K562 (cell line): ENCODE measurements around the gene GTPBP1. TPM values are rescaled to one million over a fixed set of nuclear protein-coding genes. Genes with fewer than 3 reads are reported as not detected.

Experiments used
- ATAC-seq: fragments of 200-7000 bp; cut with Tn5 transposase; 3 replicates; pipeline ENCODE4 v1.9.1; 2020; ENCODE audit warnings: moderate library complexity
- BruUV-seq: library from RNA; stranded (reverse); fragments of 400-500 nt; replicated peaks from 2 replicates; lab custom pipeline; 2021; lab: Mats Ljungman, UMichigan
- CTCF ChIA-PET: fragments of 300-600 bp; formaldehyde crosslinking; extraction: SDS; loops from one replicate; lab custom pipeline; 2021; ENCODE audit warnings: low intra/inter-chr PET ratio; lab: Yijun Ruan, JAX
- POLR2A ChIA-PET: fragments of 300-600, 350-650 bp; sonication (Branson Sonifier 250); formaldehyde crosslinking; extraction: SDS; loops from one replicate; lab custom pipeline; 2021; ENCODE audit warnings: antibody characterized with exemption, inconsistent platforms; lab: Yijun Ruan, JAX
- DNase-seq, 4 experiments: peaks; one replicate each; pipeline versions ENCODE4 v3.0.0 to v3.0.0-alpha.2; 2011 to 2018; ENCODE audit warnings: low spot score in 3 of 4, mixed read lengths in 3 of 4; ENCODE audit errors: extremely low read depth in 1 of 4
- FAIRE-seq: peaks from 2 replicates; lab custom pipeline; 2011; peaks lifted over from hg19 to GRCh38; lab: Jason Lieb, UNC
- H2AFZ ChIP-seq: 2 replicates; pipeline ENCODE4 v1.6.0; 2011; ENCODE audit warnings: low read depth, low read length, control low read depth, inconsistent platforms
- H3K27ac ChIP-seq: fragments of 200-600 bp; 3 replicates; pipeline ENCODE4 v1.8.0; 2011; ENCODE audit warnings: low read depth, mild to moderate bottlenecking, control low read depth, inconsistent platforms, low read length, moderate library complexity, mixed read lengths; ENCODE audit errors: extremely low read depth
- H3K27me3 ChIP-seq, 2 experiments: fragments of 300-600 bp in 1 of 2; 2 replicates in 1 of 2; 3 replicates in 1 of 2; pipeline versions ENCODE4 v1.6.0 to v1.8.0; 2011; ENCODE audit warnings: inconsistent platforms in 2 of 2, low read length in 2 of 2, mild to moderate bottlenecking in 1 of 2, mixed read lengths in 1 of 2, moderate library complexity in 1 of 2; ENCODE audit not compliant: control insufficient read depth in 2 of 2, insufficient read depth in 2 of 2
- H3K36me3 ChIP-seq: fragments of 300-600 bp; 3 replicates; pipeline ENCODE4 v1.8.0; 2011; ENCODE audit warnings: mild to moderate bottlenecking, low read length, inconsistent platforms; ENCODE audit not compliant: control insufficient read depth, insufficient read depth
- H3K4me1 ChIP-seq, 2 experiments: fragments of 200-600 bp in 1 of 2; replicated peaks in 1 of 2; 2 replicates in 1 of 2; 3 replicates in 1 of 2; pipeline versions ENCODE4 v1.5.1 to v1.8.0; 2011; ENCODE audit warnings: inconsistent platforms in 2 of 2, low read length in 2 of 2, mild to moderate bottlenecking in 1 of 2, mixed read lengths in 1 of 2, moderate library complexity in 1 of 2; ENCODE audit not compliant: control insufficient read depth in 2 of 2, insufficient read depth in 2 of 2
- H3K4me2 ChIP-seq: 2 replicates; pipeline ENCODE4 v1.6.1; 2011; ENCODE audit warnings: low read length, control low read depth, inconsistent platforms, mixed read lengths; ENCODE audit not compliant: insufficient read depth
- H3K4me3 ChIP-seq: fragments of 200-600 bp; sonication (generic), shearing (Covaris generic); 2 replicates; pipeline ENCODE4 v1.5.1; 2016; ENCODE audit warnings: control low read depth, inconsistent platforms
- H3K79me2 ChIP-seq: fragments of 200-600 bp; 3 replicates; pipeline ENCODE4 v1.8.0; 2011; ENCODE audit warnings: low read length, inconsistent platforms; ENCODE audit not compliant: control insufficient read depth, insufficient read depth
- H3K9ac ChIP-seq, 2 experiments: 2 replicates each; pipeline versions ENCODE4 v1.6.0 to v1.6.1; 2011; ENCODE audit warnings: low read depth in 2 of 2, low read length in 2 of 2, control low read depth in 1 of 2, inconsistent platforms in 1 of 2, mild to moderate bottlenecking in 1 of 2, mixed read lengths in 1 of 2; ENCODE audit not compliant: insufficient read depth in 1 of 2
- H3K9me1 ChIP-seq: one replicate; pipeline ENCODE4 v1.6.0; 2011; ENCODE audit warnings: inconsistent platforms, mild to moderate bottlenecking, low read length, moderate library complexity; ENCODE audit not compliant: control insufficient read depth, insufficient read depth
- H3K9me3 ChIP-seq: replicated peaks from 2 replicates; pipeline ENCODE4 v1.5.1; 2011; ENCODE audit warnings: low read depth, low read length, inconsistent platforms; ENCODE audit not compliant: control insufficient read depth, insufficient read depth
- H4K20me1 ChIP-seq: replicated peaks from 2 replicates; pipeline ENCODE4 v1.6.1; 2011; ENCODE audit warnings: low read length, inconsistent platforms, mixed read lengths; ENCODE audit not compliant: control insufficient read depth, insufficient read depth
- POLR2A ChIP-seq: fragments of 450-650 bp; conservative IDR thresholded peaks from 2 replicates; pipeline ENCODE4 v1.6.1; 2016
- POLR2G ChIP-seq: fragments of 200-400 bp; formaldehyde crosslinking; IDR thresholded peaks from 2 replicates; pipeline ENCODE4 v1.6.1; 2017; ENCODE audit warnings: low read depth, mild to moderate bottlenecking, antibody characterized with exemption, low read length, moderate library complexity
- WGBS: fragments of 100-300 bp; shearing (Covaris generic); methylation state at CpG from one replicate; pipeline ENCODE4 v1.1.6; 2016; ENCODE audit warnings: low coverage, mixed read lengths; ENCODE audit not compliant: insufficient coverage; ENCODE audit errors: missing lambda C conversion rate; 5-methylcytosine and 5-hydroxymethylcytosine counted together
- in situ Hi-C: fragments of 300-500 bp; cut with MboI; formaldehyde crosslinking; loops from 4 replicates; pipeline ENCODE4 v1.15.0; 2018; ENCODE audit warnings: inconsistent platforms, mixed read lengths
- intact Hi-C: fragments of 100-400 bp; cut with micrococcal nuclease; formaldehyde crosslinking; loops from 2 replicates; pipeline ENCODE4 v1.14.2; 2022
- polyA plus RNA-seq, 8 experiments: library from polyadenylated mRNA; depleted of rRNA in 4 of 8; stranded (reverse) in 5 of 8; unstranded in 3 of 8; fragments of >200 nt; fragmentation: Nextera tagmentation in 2 of 8; fragmentation: Illumina TruSeq in 1 of 8; extraction: Ambion mirVana in 2 of 8; extraction: Trizol in 1 of 8; gene quantifications; 2 replicates each; pipeline versions ENCODE4 v1.2.1 to v1.2.3, GENCODE V29; 2011 to 2014; ENCODE audit warnings: inconsistent platforms in 1 of 8, missing spikeins in 1 of 8
- total RNA-seq, 7 experiments: library from RNA; depleted of rRNA in 6 of 7; stranded (reverse); fragments of >200 nt in 6 of 7; fragmentation: Illumina TruSeq in 2 of 7; extraction: Trizol in 2 of 7; gene quantifications; 2 replicates each; pipeline versions ENCODE4 v1.2.1 to v1.2.3, GENCODE V29; 2011 to 2021; ENCODE audit warnings: low replicate concordance in 1 of 7
- TF ChIP-seq, protein P1 (sequence below): sonication (generic); formaldehyde crosslinking; IDR thresholded peaks from 2 replicates; pipeline ENCODE4 v1.8.1; 2023; ENCODE audit warnings: mild to moderate bottlenecking, missing genetic modification reagents
- TF ChIP-seq, protein P2 (sequence below): fragments of 250-450 bp; sonication (Bioruptor Pico); IDR thresholded peaks from 2 replicates; pipeline ENCODE4 v1.8.0; 2022; ENCODE audit warnings: inconsistent platforms, mild to moderate bottlenecking, moderate library complexity, borderline replicate concordance

GTPBP1 gene
- total and polyA plus RNA-seq, 9 of the 15 experiments (the other 6 are each of a cell fraction or from before 2014, with no cell fraction given): 0.83 to 53.2 (median 23.3) TPM

DNA sequence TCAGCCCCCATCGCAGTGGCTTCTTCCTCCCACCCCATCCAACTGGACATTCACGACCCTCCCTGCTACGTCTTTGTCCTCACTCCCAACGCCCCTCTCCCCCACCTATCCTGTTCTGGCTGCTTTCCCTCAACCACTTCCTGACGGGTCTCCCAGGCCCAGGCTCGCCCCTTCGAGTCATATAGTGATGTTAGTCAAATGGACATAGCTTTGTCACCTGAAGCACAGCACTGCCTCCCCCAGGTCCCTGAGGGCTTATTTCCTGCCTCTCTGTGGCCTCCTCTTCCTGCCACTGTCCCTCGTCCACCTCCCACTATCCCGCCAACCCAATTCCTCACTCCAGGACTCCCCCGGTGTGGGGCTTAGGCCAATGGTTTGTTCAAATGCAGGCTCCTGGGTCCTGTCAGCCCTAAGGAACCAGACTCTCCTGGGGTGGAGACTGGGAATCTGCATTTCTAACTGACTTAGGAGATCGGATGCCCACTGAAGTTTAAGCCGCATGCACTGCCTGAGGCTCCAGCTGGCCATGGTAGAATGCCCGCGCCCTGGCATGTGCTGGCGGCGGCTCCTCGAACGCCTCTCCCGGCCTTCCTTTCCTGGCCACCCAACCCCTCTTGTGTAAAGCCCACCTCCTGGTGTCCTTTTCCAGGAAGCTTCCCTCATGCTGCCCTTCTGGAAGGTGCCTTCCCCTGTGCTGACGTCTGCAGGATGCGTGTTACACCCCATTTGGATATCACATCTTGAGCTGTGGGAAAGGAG lies 31.7 kb downstream of the GTPBP1 start (continued):
- TF ChIP-seq, protein P1, sequence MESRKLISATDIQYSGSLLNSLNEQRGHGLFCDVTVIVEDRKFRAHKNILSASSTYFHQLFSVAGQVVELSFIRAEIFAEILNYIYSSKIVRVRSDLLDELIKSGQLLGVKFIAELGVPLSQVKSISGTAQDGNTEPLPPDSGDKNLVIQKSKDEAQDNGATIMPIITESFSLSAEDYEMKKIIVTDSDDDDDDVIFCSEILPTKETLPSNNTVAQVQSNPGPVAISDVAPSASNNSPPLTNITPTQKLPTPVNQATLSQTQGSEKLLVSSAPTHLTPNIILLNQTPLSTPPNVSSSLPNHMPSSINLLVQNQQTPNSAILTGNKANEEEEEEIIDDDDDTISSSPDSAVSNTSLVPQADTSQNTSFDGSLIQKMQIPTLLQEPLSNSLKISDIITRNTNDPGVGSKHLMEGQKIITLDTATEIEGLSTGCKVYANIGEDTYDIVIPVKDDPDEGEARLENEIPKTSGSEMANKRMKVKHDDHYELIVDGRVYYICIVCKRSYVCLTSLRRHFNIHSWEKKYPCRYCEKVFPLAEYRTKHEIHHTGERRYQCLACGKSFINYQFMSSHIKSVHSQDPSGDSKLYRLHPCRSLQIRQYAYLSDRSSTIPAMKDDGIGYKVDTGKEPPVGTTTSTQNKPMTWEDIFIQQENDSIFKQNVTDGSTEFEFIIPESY (CRISPR knock-in tag): peak; percentile 37; the same call in 1 of the 2 replicates

DNA sequence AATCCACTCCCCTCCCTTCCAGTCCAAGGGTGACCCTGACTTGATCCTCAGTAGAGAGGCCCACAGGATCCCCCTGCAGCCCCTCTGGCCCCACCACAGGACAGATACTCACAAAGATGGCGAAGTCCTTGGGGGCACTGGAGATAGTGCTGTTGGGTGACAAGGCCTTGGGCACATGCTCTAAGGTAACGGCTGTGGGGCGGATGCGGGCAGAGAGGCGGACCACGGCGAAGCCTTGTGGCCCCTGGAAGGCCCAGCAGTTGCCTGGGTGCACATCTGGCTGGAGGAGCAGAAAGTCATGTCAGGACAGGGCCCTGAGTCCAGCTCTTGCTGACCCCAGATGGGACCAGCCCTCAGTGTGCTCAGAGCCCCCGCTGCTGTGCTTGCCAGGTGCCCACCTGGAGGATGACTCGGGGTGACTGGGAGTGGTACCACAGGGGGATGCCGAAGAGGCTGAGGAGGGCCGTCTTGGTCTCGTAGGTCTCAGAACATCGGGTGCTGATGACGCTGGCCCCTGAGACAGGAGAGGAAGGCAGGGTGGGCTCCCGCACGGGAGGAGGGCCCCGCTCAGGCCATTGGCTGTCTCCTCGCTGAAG lies 32.8 kb downstream of the GTPBP1 start:
- Histone ChIP-seq H3K36me3 (peaks cover 93% of the 10 kb centered on the region), H3K79me2 (no peaks in the 10 kb centered on the region), H2AFZ (no peak overlapping the region), H3K9me1 (no peaks in the 10 kb centered on the region), H3K9ac (no peak overlapping the region), H3K4me3 (no peak overlapping the region), H4K20me1 (no peaks in the 10 kb centered on the region; the same call in 1 of the 2 replicates), H3K4me2 (no peak overlapping the region), H3K27me3 (no peaks in the 10 kb centered on the region), H3K9me3 (no peaks in the 10 kb centered on the region), H3K4me1 (peaks cover 0 to 4% of the 10 kb centered on the region in 2 experiments; a peak in 1 of 5 replicates), H3K27ac (no peak overlapping the region)
- BruUV-seq: no TSS peak
- ChIA-PET POLR2A (interaction anchor here (0.6 to 1.4 kb wide), 4 partner anchors 9 to 32 kb away, joined by 3 read pairs; no protein-coding TSS in a partner anchor), CTCF (no interaction called here)
- peak; percentile 19; the same call in 1 of the 2 replicates for TF ChIP-seq POLR2A
- TF ChIP-seq POLR2G: 0 out of 2 replicates have a peak, but pooled peaks have one; percentile 15
- TF ChIP-seq, protein P2, sequence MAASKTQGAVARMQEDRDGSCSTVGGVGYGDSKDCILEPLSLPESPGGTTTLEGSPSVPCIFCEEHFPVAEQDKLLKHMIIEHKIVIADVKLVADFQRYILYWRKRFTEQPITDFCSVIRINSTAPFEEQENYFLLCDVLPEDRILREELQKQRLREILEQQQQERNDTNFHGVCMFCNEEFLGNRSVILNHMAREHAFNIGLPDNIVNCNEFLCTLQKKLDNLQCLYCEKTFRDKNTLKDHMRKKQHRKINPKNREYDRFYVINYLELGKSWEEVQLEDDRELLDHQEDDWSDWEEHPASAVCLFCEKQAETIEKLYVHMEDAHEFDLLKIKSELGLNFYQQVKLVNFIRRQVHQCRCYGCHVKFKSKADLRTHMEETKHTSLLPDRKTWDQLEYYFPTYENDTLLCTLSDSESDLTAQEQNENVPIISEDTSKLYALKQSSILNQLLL: no peak
- FAIRE-seq (no peak), DNase-seq (no peak), ATAC-seq (no peak)
- in situ Hi-C loops: no loop called here
- WGBS: 98% methylated on average over 6 of the region's 18 CpGs
- intact Hi-C loops: no loop called here
